ENCODE measurements around the gene NNT. TPM values are rescaled to one million over a fixed set of nuclear protein-coding genes. Genes with fewer than 3 reads are reported as not detected.

NNT gene
- total and polyA plus RNA-seq, 2 of the 13 experiments (the other 11 are each of a cell fraction or from before 2014, with no cell fraction given), result 21.1 to 58.0 TPM

DNA sequence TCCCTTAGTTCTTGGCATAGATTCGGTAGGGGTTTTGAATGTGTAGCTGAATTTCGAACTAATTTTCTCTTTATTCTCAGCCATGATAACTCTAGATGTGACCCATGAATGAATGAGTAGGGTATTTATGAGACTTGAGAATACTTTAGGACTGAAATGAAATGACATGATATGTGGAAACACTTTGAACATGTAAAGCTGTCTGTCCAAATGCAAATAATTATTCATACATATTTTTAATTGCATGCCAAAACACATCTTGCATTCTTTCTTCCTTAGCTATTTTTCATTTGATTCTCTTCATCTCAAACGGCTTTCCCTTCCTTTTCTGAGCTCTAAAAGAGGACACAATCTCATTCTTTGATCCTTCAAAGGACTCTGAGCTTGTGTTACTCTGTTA, 3.4 kb downstream of the NNT start:
- H3K4me3 ChIP-seq (replicated peaks in 1 of 3; ENCODE audit: insufficient read depth in 1 of 3, low read depth in 2 of 3, low read length in 3 of 3), result no peak overlapping the region
- H3K36me3 ChIP-seq (replicated peaks in 1 of 2; ENCODE audit: control insufficient read depth in 1 of 2, insufficient read depth in 2 of 2, low read length in 2 of 2), result peaks cover 2 to 14% of the 10 kb centered on the region in 2 experiments; a peak in 2 of 5 replicates
- H3K4me2 ChIP-seq (ENCODE audit: low read depth, low read length), result no peak overlapping the region
- ChIA-PET POLR2A (no interaction called here), CTCF (ENCODE audit: low intra/inter-chr PET ratio, low total read pairs) (no interaction called here)
- H3K27ac ChIP-seq (ENCODE audit: extremely low read length, insufficient read depth, low read length), result no peak overlapping the region
- DNase-seq (ENCODE audit: low spot score) (no peak), FAIRE-seq (no peak), ATAC-seq (no peak)
- in situ Hi-C loops (cut with HindIII; ENCODE audit: extremely low pct_ligation_motif_present, low pct_unique_long_range_greater_than_20kb), result no loop called here
- H3K9me3 ChIP-seq (ENCODE audit: low read length), result no peaks in the 10 kb centered on the region
- intact Hi-C loops (cut with micrococcal nuclease; ENCODE audit: unreplicated experiment), result no loop called here
- TF ChIP-seq CBX1 (IDR thresholded peaks at IDR 0.05; ENCODE audit: low read depth) (no peak), ZBTB21 (CRISPR knock-in tag; IDR thresholded peaks at IDR 0.05) (no peak), ZNF75D (CRISPR knock-in tag; IDR thresholded peaks at IDR 0.05; ENCODE audit: borderline replicate concordance) (no peak), TCF12 (IDR thresholded peaks at IDR 0.05) (no peak), TCF12 (CRISPR knock-in tag; IDR thresholded peaks at IDR 0.05) (no peak), ATF1 (CRISPR knock-in tag; IDR thresholded peaks at IDR 0.05) (no peak), IRX3 (CRISPR knock-in tag; IDR thresholded peaks at IDR 0.05; ENCODE audit: borderline replicate concordance, low read depth) (no peak), ZNF501 (CRISPR knock-in tag; IDR thresholded peaks at IDR 0.05) (no peak), SP1 (IDR thresholded peaks at IDR 0.05) (no peak), SP1 (CRISPR knock-in tag; IDR thresholded peaks at IDR 0.05) (no peak), SETDB1 (CRISPR knock-in tag; IDR thresholded peaks at IDR 0.05; ENCODE audit: borderline replicate concordance) (no peak), WIZ (CRISPR knock-in tag; IDR thresholded peaks at IDR 0.05) (no peak), ZBTB7A (CRISPR knock-in tag; IDR thresholded peaks at IDR 0.05) (no peak), ISL2 (CRISPR knock-in tag; IDR thresholded peaks at IDR 0.05) (no peak), MAFK (conservative IDR thresholded peaks at IDR 0.05 in 1 of 2, IDR thresholded peaks at IDR 0.05 in 1 of 2; ENCODE audit: low read length in 2 of 2) (no peak)
- TF ChIP-seq, protein P1, sequence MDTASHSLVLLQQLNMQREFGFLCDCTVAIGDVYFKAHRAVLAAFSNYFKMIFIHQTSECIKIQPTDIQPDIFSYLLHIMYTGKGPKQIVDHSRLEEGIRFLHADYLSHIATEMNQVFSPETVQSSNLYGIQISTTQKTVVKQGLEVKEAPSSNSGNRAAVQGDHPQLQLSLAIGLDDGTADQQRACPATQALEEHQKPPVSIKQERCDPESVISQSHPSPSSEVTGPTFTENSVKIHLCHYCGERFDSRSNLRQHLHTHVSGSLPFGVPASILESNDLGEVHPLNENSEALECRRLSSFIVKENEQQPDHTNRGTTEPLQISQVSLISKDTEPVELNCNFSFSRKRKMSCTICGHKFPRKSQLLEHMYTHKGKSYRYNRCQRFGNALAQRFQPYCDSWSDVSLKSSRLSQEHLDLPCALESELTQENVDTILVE (CRISPR knock-in tag; IDR thresholded peaks at IDR 0.05), result no peak
- TF ChIP-seq, protein P2, sequence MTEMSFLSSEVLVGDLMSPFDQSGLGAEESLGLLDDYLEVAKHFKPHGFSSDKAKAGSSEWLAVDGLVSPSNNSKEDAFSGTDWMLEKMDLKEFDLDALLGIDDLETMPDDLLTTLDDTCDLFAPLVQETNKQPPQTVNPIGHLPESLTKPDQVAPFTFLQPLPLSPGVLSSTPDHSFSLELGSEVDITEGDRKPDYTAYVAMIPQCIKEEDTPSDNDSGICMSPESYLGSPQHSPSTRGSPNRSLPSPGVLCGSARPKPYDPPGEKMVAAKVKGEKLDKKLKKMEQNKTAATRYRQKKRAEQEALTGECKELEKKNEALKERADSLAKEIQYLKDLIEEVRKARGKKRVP (CRISPR knock-in tag; IDR thresholded peaks at IDR 0.05), result no peak
- TF ChIP-seq, protein P3, sequence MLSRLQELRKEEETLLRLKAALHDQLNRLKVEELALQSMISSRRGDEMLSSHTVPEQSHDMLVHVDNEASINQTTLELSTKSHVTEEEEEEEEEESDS (CRISPR knock-in tag; IDR thresholded peaks at IDR 0.05; ENCODE audit: borderline replicate concordance), result no peak
- TF ChIP-seq, protein P4, sequence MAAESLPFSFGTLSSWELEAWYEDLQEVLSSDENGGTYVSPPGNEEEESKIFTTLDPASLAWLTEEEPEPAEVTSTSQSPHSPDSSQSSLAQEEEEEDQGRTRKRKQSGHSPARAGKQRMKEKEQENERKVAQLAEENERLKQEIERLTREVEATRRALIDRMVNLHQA (CRISPR knock-in tag; IDR thresholded peaks at IDR 0.05), result no peak
- peaks cover 41% of the 10 kb centered on the region for H3K4me1 ChIP-seq (ENCODE audit: insufficient read depth, low read length)
- no peak overlapping the region for H2AFZ ChIP-seq (ENCODE audit: low read length)
- TSS peak; percentile 38 for BruUV-seq (replicated peaks)
- WGBS (ENCODE audit: low lambda C conversion rate), result 84% methylated on average over 3 of the region's 3 CpGs
- no peaks in the 10 kb centered on the region; a peak in 1 of 5 replicates for H3K27me3 ChIP-seq (ENCODE audit: control insufficient read depth in 1 of 2, insufficient read depth in 2 of 2, low read length in 2 of 2)
- no peak overlapping the region for H3K9ac ChIP-seq (ENCODE audit: insufficient read depth, low read depth, low read length)
- H4K20me1 ChIP-seq (ENCODE audit: insufficient read depth, low read length), result no peaks in the 10 kb centered on the region
- H3K79me2 ChIP-seq (ENCODE audit: insufficient read depth, low read length), result peaks cover 23% of the 10 kb centered on the region

All from HepG2 (cell line).